Neural cell (in vitro differentiated cells): ENCODE measurements around the gene DSEL. TPM values are rescaled to one million over a fixed set of nuclear protein-coding genes. Genes with fewer than 3 reads are reported as not detected.

ENCODE experiments used
- H2AFZ ChIP-seq: fragments of 200-600, 300-800 bp; sonication (generic), shearing (Covaris generic); 2 replicates; pipeline ENCODE4 v1.6.0; 2014; ENCODE audit warnings: low read depth, mild to moderate bottlenecking, antibody characterized with exemption, low read length, moderate library complexity
- H3F3A ChIP-seq: fragments of 200-600 bp; shearing (Covaris generic); 2 replicates; pipeline ENCODE4 v1.6.1; 2016; ENCODE audit warnings: mild to moderate bottlenecking, moderate library complexity, mixed read lengths, antibody characterized with exemption, low read length; ENCODE audit not compliant: insufficient read depth, poor library complexity, severe bottlenecking
- H3K27ac ChIP-seq: fragments of 200-600, 300-800 bp; sonication (generic), shearing (Covaris generic); 2 replicates; pipeline ENCODE4 v1.5.1; 2014; ENCODE audit warnings: mild to moderate bottlenecking, low read length, moderate library complexity
- H3K27me3 ChIP-seq: fragments of 300-800, 200-600 bp; sonication (generic), shearing (Covaris generic); 2 replicates; pipeline ENCODE4 v1.6.0; 2014; ENCODE audit warnings: mild to moderate bottlenecking, low read depth, low read length, moderate library complexity; ENCODE audit not compliant: insufficient read depth
- H3K36me3 ChIP-seq: fragments of 300-800, 200-600 bp; sonication (generic), shearing (Covaris generic); 2 replicates; pipeline ENCODE4 v1.5.1; 2014; ENCODE audit warnings: mild to moderate bottlenecking, antibody characterized with exemption, low read length, moderate library complexity; ENCODE audit not compliant: insufficient read depth
- H3K4me2 ChIP-seq: fragments of 300-800, 200-600 bp; sonication (generic), shearing (Covaris generic); 2 replicates; pipeline ENCODE4 v1.6.0; 2014; ENCODE audit warnings: mild to moderate bottlenecking, low read length
- H3K4me3 ChIP-seq: fragments of 300-800, 200-600 bp; sonication (generic), shearing (Covaris generic); 2 replicates; pipeline ENCODE4 v1.5.1; 2014; ENCODE audit warnings: mild to moderate bottlenecking, low read length, moderate library complexity
- H3K79me2 ChIP-seq: fragments of 200-600 bp; shearing (Covaris generic); replicated peaks from 2 replicates; pipeline ENCODE4 v1.6.0; 2014; ENCODE audit warnings: mild to moderate bottlenecking, low read length, moderate library complexity; ENCODE audit not compliant: insufficient read depth
- H3K9ac ChIP-seq: fragments of 300-800, 200-600 bp; sonication (generic), shearing (Covaris generic); 2 replicates; pipeline ENCODE4 v1.6.1; 2016; ENCODE audit warnings: mild to moderate bottlenecking, low read length, mixed read lengths
- H3K9me2 ChIP-seq: fragments of 200-600 bp; shearing (Covaris generic); 2 replicates; pipeline ENCODE4 v1.6.1; 2016; ENCODE audit warnings: mild to moderate bottlenecking, low read length, mixed read lengths; ENCODE audit not compliant: insufficient read depth
- H3K9me3 ChIP-seq: fragments of 200-600, 300-800 bp; sonication (generic), shearing (Covaris generic); 2 replicates; pipeline ENCODE4 v1.6.1; 2016; ENCODE audit warnings: mild to moderate bottlenecking, mixed run types, low read length, moderate library complexity, mixed read lengths
- H4K20me1 ChIP-seq: fragments of 200-600 bp; shearing (Covaris generic); 2 replicates; pipeline ENCODE4 v1.6.1; 2016; ENCODE audit warnings: mild to moderate bottlenecking, mixed run types; ENCODE audit not compliant: insufficient read depth
- CTCF ChIP-seq: fragments of 450-650 bp; IDR thresholded peaks from 2 replicates; pipeline ENCODE4 v1.5.1; 2014; ENCODE audit warnings: antibody characterized with exemption, mild to moderate bottlenecking, moderate library complexity; ENCODE audit not compliant: poor library complexity, severe bottlenecking
- EP300 ChIP-seq: fragments of 450-650 bp; conservative IDR thresholded peaks from 2 replicates; pipeline ENCODE4 v1.6.1; 2014; ENCODE audit warnings: antibody characterized with exemption, mild to moderate bottlenecking, moderate library complexity; ENCODE audit not compliant: poor library complexity, severe bottlenecking
- EZH2 ChIP-seq: fragments of 200-600, 300-800 bp; shearing (Covaris generic), sonication (generic); IDR thresholded peaks from 2 replicates; pipeline ENCODE4 v1.6.1; 2014; ENCODE audit warnings: antibody characterized with exemption, low read length, borderline replicate concordance, mild to moderate bottlenecking; ENCODE audit not compliant: insufficient read depth, poor library complexity, severe bottlenecking
- MXI1 ChIP-seq: fragments of 450-650 bp; conservative IDR thresholded peaks from 2 replicates; pipeline ENCODE4 v1.6.1; 2014; ENCODE audit warnings: antibody characterized with exemption, mild to moderate bottlenecking; ENCODE audit not compliant: poor library complexity, severe bottlenecking
- POLR2AphosphoS5 ChIP-seq: IDR thresholded peaks from 2 replicates; pipeline ENCODE4 v1.6.1; 2012
- RAD21 ChIP-seq: fragments of 450-650 bp; conservative IDR thresholded peaks from 2 replicates; pipeline ENCODE4 v1.6.1; 2014; ENCODE audit warnings: antibody characterized with exemption, mild to moderate bottlenecking, moderate library complexity
- REST ChIP-seq: IDR thresholded peaks from 2 replicates; pipeline ENCODE4 v1.6.1; 2012; ENCODE audit warnings: borderline replicate concordance
- SMC3 ChIP-seq: fragments of 450-650 bp; conservative IDR thresholded peaks from 2 replicates; pipeline ENCODE4 v1.6.1; 2014; ENCODE audit warnings: antibody characterized with exemption, mild to moderate bottlenecking, moderate library complexity; ENCODE audit not compliant: poor library complexity
- TAF1 ChIP-seq: IDR thresholded peaks from 2 replicates; pipeline ENCODE4 v1.6.1; 2012; ENCODE audit warnings: low read depth
- polyA plus RNA-seq: library from polyadenylated mRNA; depleted of rRNA; stranded (reverse); fragments of >200 nt; gene quantifications from 2 replicates; pipeline ENCODE4 v1.2.3, GENCODE V29; 2014

Gene DSEL
- polyA plus RNA-seq, 1 donor from 2014 or later, result 31.2 TPM

GRCh38 chr18:67520351-67520921, 3.9 kb upstream of the DSEL start:
- H2AFZ ChIP-seq, result no peak overlapping the region

GRCh38 chr18:67519592-67519991, 3.1 kb upstream of the DSEL start:
- Histone ChIP-seq H3K9me3 (no peaks in the 10 kb centered on the region), H3K27me3 (no peaks in the 10 kb centered on the region), H3K4me2 (no peak overlapping the region), H3K27ac (no peak overlapping the region), H3K79me2 (peaks cover 12% of the 10 kb centered on the region), H3K36me3 (no peaks in the 10 kb centered on the region), H3K4me3 (no peak overlapping the region), H4K20me1 (no peaks in the 10 kb centered on the region), H3K9me2 (no peaks in the 10 kb centered on the region), H3F3A (no peaks in the 10 kb centered on the region), H2AFZ (no peak overlapping the region), H3K9ac (no peak overlapping the region)
- TF ChIP-seq SMC3 (no peak), CTCF (no peak), MXI1 (no peak), TAF1 (no peak), EZH2 (no peak), EP300 (no peak)

More at GRCh38 chr18:67520351-67520921, 3.9 kb upstream of the DSEL start:
- no peak overlapping the region for H3K4me2 ChIP-seq
- H3K9me3 ChIP-seq, result no peaks in the 10 kb centered on the region
- no peak overlapping the region for H3K9ac ChIP-seq
- H4K20me1 ChIP-seq, result no peaks in the 10 kb centered on the region
- H3K79me2 ChIP-seq, result peaks cover 4% of the 10 kb centered on the region
- H3K27ac ChIP-seq, result no peak overlapping the region
- H3K36me3 ChIP-seq, result no peaks in the 10 kb centered on the region
- H3K9me2 ChIP-seq, result no peaks in the 10 kb centered on the region
- H3K27me3 ChIP-seq, result no peaks in the 10 kb centered on the region
- H3K4me3 ChIP-seq, result no peak overlapping the region
- no peaks in the 10 kb centered on the region for H3F3A ChIP-seq
- TF ChIP-seq REST (no peak), POLR2AphosphoS5 (no peak), RAD21 (no peak), EP300 (no peak), EZH2 (no peak), SMC3 (no peak), TAF1 (no peak), MXI1 (no peak), CTCF (no peak)
